Neural progenitor cell (in vitro differentiated cells): ENCODE results near the gene CFAP410.

Experiments used
- CTCF ChIP-seq: fragments of 200-600 bp; sonication (generic); IDR thresholded peaks from 2 replicates; pipeline ENCODE4 v1.5.1; 2017; ENCODE audit warnings: antibody characterized with exemption, mild to moderate bottlenecking
- EZH2 ChIP-seq: fragments of 200-600 bp; sonication (generic); IDR thresholded peaks from 2 replicates; pipeline ENCODE4 v1.6.1; 2017; ENCODE audit warnings: antibody characterized with exemption, mild to moderate bottlenecking, moderate library complexity
- EZH2phosphoT487 ChIP-seq: fragments of 200-600 bp; sonication (generic); IDR thresholded peaks from 2 replicates; pipeline ENCODE4 v1.6.1; 2017; ENCODE audit warnings: antibody characterized with exemption

DNA sequence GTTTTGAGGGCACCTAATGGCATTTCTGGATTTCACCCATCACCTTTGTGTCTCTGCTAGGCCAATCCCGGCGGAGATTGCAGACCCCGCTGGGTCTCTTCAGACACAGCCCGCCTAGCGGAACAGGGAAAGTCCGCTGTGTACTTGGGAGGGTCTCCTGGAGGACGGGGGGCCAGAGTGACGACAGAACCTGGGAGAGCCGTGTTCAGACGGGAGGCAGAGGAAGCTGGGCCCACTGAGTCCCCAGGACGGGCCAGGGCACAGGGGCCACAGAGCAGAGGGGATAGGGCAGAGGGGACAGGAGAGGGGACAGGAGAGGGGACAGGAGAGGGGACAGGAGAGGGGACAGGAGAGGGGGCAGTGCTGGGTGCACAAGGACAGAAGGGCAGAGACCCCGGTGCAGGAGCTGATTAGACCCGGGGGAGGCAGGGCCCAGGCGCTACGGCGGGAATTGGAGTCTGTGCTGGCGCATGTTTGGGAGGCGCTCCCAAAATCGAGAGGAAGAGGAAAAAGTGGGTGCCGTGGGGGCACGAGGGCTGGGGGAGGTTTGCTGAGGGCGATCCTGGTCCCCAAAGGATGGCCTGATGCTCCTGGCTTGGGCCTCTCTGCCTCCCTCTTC lies 26.9 kb upstream of the CFAP410 start:
- TF ChIP-seq CTCF (no peak), EZH2phosphoT487 (no peak), EZH2 (no peak)
